Measurements from ENCODE around the gene GPS1. TPM values are rescaled to one million over a fixed set of nuclear protein-coding genes. Genes with fewer than 3 reads are reported as not detected.

The GPS1 gene
- total and polyA plus RNA-seq, 9 of the 15 experiments (the other 6 are each of a cell fraction or from before 2014, with no cell fraction given): 3.1 to 167 (median 69.9) TPM

DNA sequence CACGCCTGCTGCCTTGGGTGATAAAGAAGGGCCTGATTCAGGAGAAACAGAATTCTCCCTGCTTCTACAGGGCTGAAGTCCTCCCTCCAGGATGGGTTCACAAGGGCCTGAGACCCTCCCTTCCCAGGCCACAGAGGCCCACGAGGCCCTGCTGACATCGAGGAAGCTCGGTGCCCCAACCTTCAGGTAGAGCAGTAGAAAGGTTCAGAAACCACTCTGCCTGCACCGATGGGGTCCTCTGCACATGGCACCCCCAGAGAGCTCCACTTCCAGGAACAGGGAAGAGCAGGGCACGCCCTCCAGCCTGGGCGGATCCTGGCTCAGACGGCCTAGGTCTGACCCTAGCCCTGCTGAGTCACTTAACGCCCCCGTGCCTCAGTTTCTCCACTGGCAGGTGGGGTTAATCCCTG lies 29.8 kb upstream of the GPS1 start (continued):
- TF ChIP-seq JUND (IDR thresholded peaks at IDR 0.05; ENCODE audit: borderline replicate concordance, low read depth, low read length): no peak
- TF ChIP-seq JUND (tag; IDR thresholded peaks at IDR 0.05; ENCODE audit: borderline replicate concordance, low read depth, low read length): no peak
- TF ChIP-seq, protein P1, sequence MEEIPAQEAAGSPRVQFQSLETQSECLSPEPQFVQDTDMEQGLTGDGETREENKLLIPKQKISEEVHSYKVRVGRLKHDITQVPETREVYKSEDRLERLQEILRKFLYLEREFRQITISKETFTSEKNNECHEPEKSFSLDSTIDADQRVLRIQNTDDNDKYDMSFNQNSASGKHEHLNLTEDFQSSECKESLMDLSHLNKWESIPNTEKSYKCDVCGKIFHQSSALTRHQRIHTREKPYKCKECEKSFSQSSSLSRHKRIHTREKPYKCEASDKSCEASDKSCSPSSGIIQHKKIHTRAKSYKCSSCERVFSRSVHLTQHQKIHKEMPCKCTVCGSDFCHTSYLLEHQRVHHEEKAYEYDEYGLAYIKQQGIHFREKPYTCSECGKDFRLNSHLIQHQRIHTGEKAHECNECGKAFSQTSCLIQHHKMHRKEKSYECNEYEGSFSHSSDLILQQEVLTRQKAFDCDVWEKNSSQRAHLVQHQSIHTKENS (CRISPR knock-in tag; IDR thresholded peaks at IDR 0.05): no peak
- no peak for TF ChIP-seq ZNF717 (CRISPR knock-in tag; IDR thresholded peaks at IDR 0.05)
- TF ChIP-seq FOXP1 (CRISPR knock-in tag; IDR thresholded peaks at IDR 0.05): no peak
- no peak for TF ChIP-seq ZNF444 (CRISPR knock-in tag; IDR thresholded peaks at IDR 0.05)
- no peak for TF ChIP-seq ZNF586 (CRISPR knock-in tag; conservative IDR thresholded peaks at IDR 0.05)
- no peak for TF ChIP-seq ESRRA (IDR thresholded peaks at IDR 0.05; ENCODE audit: borderline replicate concordance, low read depth)
- TF ChIP-seq MAFF (IDR thresholded peaks at IDR 0.05; ENCODE audit: low read length): no peak
- peak in 1 of 2 experiments; percentile 37; a peak in 2 of 4 replicates for TF ChIP-seq MNT (conservative IDR thresholded peaks at IDR 0.05)
- no peak for TF ChIP-seq THRAP3 (IDR thresholded peaks at IDR 0.05; ENCODE audit: borderline replicate concordance)
- no peak for TF ChIP-seq ZNF224 (CRISPR knock-in tag; IDR thresholded peaks at IDR 0.05)
- no peak for TF ChIP-seq ZNF75A (CRISPR knock-in tag; IDR thresholded peaks at IDR 0.05)
- peak; percentile 55; the same call in 1 of the 2 replicates for TF ChIP-seq NFE2 (IDR thresholded peaks at IDR 0.05; ENCODE audit: low read depth)
- no peak for TF ChIP-seq DEAF1 (CRISPR knock-in tag; IDR thresholded peaks at IDR 0.05)
- no peak for TF ChIP-seq NR4A1 (CRISPR knock-in tag; IDR thresholded peaks at IDR 0.05)
- no peak for TF ChIP-seq NR4A1 (tag; IDR thresholded peaks at IDR 0.05)
- TF ChIP-seq, protein P2, sequence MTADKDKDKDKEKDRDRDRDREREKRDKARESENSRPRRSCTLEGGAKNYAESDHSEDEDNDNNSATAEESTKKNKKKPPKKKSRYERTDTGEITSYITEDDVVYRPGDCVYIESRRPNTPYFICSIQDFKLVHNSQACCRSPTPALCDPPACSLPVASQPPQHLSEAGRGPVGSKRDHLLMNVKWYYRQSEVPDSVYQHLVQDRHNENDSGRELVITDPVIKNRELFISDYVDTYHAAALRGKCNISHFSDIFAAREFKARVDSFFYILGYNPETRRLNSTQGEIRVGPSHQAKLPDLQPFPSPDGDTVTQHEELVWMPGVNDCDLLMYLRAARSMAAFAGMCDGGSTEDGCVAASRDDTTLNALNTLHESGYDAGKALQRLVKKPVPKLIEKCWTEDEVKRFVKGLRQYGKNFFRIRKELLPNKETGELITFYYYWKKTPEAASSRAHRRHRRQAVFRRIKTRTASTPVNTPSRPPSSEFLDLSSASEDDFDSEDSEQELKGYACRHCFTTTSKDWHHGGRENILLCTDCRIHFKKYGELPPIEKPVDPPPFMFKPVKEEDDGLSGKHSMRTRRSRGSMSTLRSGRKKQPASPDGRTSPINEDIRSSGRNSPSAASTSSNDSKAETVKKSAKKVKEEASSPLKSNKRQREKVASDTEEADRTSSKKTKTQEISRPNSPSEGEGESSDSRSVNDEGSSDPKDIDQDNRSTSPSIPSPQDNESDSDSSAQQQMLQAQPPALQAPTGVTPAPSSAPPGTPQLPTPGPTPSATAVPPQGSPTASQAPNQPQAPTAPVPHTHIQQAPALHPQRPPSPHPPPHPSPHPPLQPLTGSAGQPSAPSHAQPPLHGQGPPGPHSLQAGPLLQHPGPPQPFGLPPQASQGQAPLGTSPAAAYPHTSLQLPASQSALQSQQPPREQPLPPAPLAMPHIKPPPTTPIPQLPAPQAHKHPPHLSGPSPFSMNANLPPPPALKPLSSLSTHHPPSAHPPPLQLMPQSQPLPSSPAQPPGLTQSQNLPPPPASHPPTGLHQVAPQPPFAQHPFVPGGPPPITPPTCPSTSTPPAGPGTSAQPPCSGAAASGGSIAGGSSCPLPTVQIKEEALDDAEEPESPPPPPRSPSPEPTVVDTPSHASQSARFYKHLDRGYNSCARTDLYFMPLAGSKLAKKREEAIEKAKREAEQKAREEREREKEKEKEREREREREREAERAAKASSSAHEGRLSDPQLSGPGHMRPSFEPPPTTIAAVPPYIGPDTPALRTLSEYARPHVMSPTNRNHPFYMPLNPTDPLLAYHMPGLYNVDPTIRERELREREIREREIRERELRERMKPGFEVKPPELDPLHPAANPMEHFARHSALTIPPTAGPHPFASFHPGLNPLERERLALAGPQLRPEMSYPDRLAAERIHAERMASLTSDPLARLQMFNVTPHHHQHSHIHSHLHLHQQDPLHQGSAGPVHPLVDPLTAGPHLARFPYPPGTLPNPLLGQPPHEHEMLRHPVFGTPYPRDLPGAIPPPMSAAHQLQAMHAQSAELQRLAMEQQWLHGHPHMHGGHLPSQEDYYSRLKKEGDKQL (CRISPR knock-in tag; IDR thresholded peaks at IDR 0.05; ENCODE audit: borderline replicate concordance): no peak
- peak; percentile 22; the same call in 1 of the 2 replicates for TF ChIP-seq CXXC5 (CRISPR knock-in tag; IDR thresholded peaks at IDR 0.05)

Measured in K562 (cell line).